ENCODE measurements around the gene SMCO3.
A peak's percentile ranks its signal among the peaks of the same experiment; 100 is the strongest.

SMCO3 gene

GRCh38 chr12:14774906-14775635 lies 38.9 kb downstream of the SMCO3 start:
- Histone ChIP-seq H3K27ac (ENCODE audit: low read depth, low read length) (no peak overlapping the region), H3K9ac (ENCODE audit: low read depth, low read length) (peak overlapping the region; percentile 67), H3K36me3 (ENCODE audit: control insufficient read depth, insufficient read depth, low read length) (no peaks in the 10 kb centered on the region), H3K4me3 (ENCODE audit: low read depth, low read length) (peak overlapping the region; percentile 88), H3K27me3 (ENCODE audit: control insufficient read depth, insufficient read depth, low read length) (0 out of 2 replicates have a peak, but pooled peaks cover 4% of the 10 kb centered on the region), H3K9me3 (ENCODE audit: control insufficient read depth, insufficient read depth, low read length) (no peaks in the 10 kb centered on the region), H3K4me1 (ENCODE audit: control insufficient read depth, insufficient read depth, low read length) (peaks cover 24% of the 10 kb centered on the region)

DNA sequence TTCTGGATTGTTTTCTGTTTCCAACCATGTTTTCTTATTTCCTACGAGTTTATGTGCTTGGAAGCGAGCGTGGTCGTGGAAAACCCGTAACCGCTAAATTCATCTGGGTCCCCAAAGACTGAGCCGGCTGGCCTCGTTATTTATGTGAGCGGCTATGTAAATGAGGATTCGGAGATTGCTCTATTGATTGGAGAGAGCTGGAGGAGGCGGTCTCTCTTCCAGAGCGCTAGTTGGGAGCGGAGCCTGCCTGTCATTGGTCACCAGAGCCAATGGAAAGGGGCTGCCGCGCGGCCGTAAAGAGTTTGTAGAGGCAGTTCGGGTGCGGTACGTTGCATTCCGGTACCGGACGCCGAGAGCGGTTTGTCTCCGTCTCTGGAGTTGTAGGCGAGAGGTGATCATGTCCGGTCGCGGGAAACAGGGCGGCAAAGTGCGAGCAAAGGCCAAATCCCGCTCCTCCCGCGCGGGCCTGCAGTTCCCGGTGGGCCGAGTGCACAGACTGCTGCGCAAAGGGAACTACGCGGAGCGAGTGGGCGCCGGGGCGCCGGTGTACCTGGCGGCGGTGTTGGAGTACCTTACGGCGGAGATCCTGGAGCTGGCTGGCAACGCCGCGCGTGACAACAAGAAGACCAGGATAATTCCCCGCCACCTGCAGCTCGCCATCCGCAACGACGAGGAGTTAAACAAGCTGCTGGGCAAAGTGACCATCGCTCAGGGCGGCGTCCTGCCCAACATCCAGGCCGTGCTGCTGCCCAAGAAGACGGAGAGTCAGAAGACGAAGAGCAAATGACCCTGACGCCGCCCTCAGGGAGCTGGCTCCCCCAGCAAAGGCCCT lies 39.7 kb downstream of the SMCO3 start:
- Histone ChIP-seq H3K36me3 (ENCODE audit: control insufficient read depth, insufficient read depth, low read length) (no peaks in the 10 kb centered on the region), H3K9ac (ENCODE audit: low read depth, low read length) (peak overlapping the region; percentile 67), H3K4me3 (ENCODE audit: low read depth, low read length) (peak overlapping the region; percentile 88), H3K27me3 (ENCODE audit: control insufficient read depth, insufficient read depth, low read length) (0 out of 2 replicates have a peak, but pooled peaks cover 4% of the 10 kb centered on the region), H3K9me3 (ENCODE audit: control insufficient read depth, insufficient read depth, low read length) (no peaks in the 10 kb centered on the region), H3K27ac (ENCODE audit: low read depth, low read length) (peak overlapping the region; percentile 60), H3K4me1 (ENCODE audit: control insufficient read depth, insufficient read depth, low read length) (peaks cover 24% of the 10 kb centered on the region)

DNA sequence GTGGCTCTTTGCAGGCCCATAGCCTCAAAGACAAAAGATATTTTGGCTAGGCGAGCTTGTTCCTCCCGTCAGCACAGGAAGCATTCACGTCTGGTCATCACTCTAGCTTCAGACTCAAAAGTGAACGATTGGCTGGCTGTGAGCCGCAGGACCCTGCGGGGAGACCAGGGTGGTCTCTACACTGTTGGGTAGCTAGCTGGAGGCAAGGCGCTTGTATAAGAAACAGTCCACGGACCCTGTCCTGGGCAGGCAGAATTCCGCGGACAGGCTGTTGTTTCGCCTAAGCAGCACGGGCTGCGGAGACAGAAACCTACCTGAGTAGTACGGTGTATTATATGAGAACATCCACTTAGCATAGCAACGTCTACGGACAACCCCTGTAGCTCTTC lies 40.3 kb downstream of the SMCO3 start:
- peak overlapping the region; percentile 52 for H3K9ac ChIP-seq (ENCODE audit: low read depth, low read length)
- H3K9me3 ChIP-seq (ENCODE audit: control insufficient read depth, insufficient read depth, low read length), result no peaks in the 10 kb centered on the region
- peak overlapping the region; percentile 88 for H3K4me3 ChIP-seq (ENCODE audit: low read depth, low read length)
- peak overlapping the region; percentile 62 for H3K27ac ChIP-seq (ENCODE audit: low read depth, low read length)
- 0 out of 2 replicates have a peak, but pooled peaks cover 4% of the 10 kb centered on the region for H3K27me3 ChIP-seq (ENCODE audit: control insufficient read depth, insufficient read depth, low read length)
- no peaks in the 10 kb centered on the region for H3K36me3 ChIP-seq (ENCODE audit: control insufficient read depth, insufficient read depth, low read length)
- H3K4me1 ChIP-seq (ENCODE audit: control insufficient read depth, insufficient read depth, low read length), result peaks cover 24% of the 10 kb centered on the region

DNA sequence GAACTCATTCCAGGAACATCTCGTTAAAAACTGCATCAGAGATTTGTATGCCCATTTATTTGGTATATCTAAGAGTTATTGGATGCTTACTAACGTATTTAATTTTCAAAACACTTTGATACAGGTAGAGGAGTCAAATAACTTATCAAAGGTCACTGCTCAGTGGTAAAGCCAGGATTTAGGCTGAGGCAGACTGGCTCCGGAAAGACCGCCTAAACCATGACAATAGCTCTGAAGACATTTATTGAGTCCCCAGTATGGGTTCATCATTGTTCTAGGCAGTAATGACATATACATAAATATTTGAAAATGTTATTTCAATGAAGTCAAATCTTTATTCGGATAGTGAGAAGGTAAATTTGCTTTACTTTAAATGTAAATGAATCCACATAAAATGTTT lies 41.0 kb downstream of the SMCO3 start:
- H3K27me3 ChIP-seq (ENCODE audit: control insufficient read depth, insufficient read depth, low read length), result 0 out of 2 replicates have a peak, but pooled peaks cover 4% of the 10 kb centered on the region
- H3K4me1 ChIP-seq (ENCODE audit: control insufficient read depth, insufficient read depth, low read length), result peaks cover 24% of the 10 kb centered on the region
- no peaks in the 10 kb centered on the region for H3K9me3 ChIP-seq (ENCODE audit: control insufficient read depth, insufficient read depth, low read length)
- H3K4me3 ChIP-seq (ENCODE audit: low read depth, low read length), result peak overlapping the region; percentile 88
- no peaks in the 10 kb centered on the region for H3K36me3 ChIP-seq (ENCODE audit: control insufficient read depth, insufficient read depth, low read length)
- no peak overlapping the region for H3K9ac ChIP-seq (ENCODE audit: low read depth, low read length)
- H3K27ac ChIP-seq (ENCODE audit: low read depth, low read length), result no peak overlapping the region

DNA sequence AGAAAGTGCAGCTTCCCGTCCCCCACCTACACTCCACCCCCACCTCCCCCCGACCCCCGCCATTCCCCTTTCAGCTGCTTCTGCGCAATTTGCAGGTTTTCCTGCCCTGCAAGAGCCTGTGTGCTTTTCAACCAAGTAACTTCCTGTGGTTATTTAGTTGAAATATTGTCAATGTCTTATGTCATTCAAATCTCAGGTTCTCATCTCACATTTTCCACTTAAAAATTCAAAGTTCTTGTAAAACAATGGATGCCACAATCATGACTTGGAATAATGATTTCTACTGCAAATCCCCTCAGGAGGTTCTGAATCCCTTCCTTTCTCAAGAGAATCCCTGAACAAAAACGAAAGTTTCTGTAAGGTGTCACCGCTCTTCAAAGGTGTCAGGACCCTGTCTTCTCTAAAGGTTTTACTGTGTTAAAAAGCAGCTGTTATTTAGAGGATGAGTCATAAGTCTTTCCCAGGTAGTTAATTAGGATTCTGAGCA lies 42.3 kb downstream of the SMCO3 start:
- Histone ChIP-seq H3K9ac (ENCODE audit: low read depth, low read length) (peak overlapping the region; percentile 98), H3K4me1 (ENCODE audit: control insufficient read depth, insufficient read depth, low read length) (peaks cover 15% of the 10 kb centered on the region), H3K4me3 (ENCODE audit: low read depth, low read length) (peak overlapping the region; percentile 84), H3K36me3 (ENCODE audit: control insufficient read depth, insufficient read depth, low read length) (peaks cover 8% of the 10 kb centered on the region; the same call in 1 of the 2 replicates), H3K27me3 (ENCODE audit: control insufficient read depth, insufficient read depth, low read length) (0 out of 2 replicates have a peak, but pooled peaks cover 4% of the 10 kb centered on the region), H3K27ac (ENCODE audit: low read depth, low read length) (peak overlapping the region; percentile 94), H3K9me3 (ENCODE audit: control insufficient read depth, insufficient read depth, low read length) (no peaks in the 10 kb centered on the region)

DNA sequence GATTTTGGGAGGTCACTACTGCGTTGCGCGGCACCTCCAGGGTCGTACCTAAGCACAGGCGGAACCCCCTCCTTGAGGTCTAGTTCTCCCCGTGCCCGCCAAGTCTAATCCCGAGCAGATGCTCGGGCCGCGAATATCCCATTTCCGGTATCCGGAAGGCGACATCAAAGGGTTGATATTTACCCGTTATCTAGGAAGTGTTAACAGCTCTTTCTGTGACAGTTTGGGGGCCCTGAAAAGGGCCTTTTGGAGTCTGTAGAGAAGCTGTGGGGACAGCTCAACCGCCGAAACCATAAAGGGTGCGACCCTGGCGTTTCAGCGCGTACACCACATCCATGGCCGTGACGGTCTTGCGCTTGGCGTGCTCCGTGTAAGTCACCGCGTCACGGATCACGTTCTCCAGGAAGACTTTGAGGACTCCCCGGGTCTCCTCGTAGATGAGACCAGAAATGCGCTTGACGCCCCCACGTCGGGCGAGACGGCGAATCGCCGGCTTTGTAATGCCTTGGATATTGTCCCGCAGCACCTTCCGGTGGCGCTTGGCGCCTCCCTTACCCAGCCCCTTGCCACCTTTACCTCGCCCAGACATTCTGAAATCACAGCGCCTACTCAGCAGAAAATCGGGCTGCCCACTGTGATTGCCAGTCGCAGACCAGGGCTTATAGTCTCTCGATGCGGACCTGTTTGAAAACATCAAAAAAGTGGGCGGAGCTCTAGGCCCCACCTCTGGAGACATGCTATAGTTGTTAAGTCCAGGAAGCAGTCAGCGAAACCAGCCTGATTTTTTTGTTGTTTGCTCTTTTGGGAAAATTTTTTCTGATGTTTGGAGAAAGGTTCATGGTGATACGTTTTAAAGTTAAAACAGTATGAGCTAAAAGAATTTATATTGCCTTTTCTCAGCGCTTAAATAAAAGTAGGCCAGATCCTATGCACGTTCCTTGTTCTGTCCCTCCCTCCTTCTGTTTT lies 43.2 kb downstream of the SMCO3 start:
- peaks cover 8% of the 10 kb centered on the region; the same call in 1 of the 2 replicates for H3K36me3 ChIP-seq (ENCODE audit: control insufficient read depth, insufficient read depth, low read length)
- H3K9ac ChIP-seq (ENCODE audit: low read depth, low read length), result peak overlapping the region; percentile 98
- peak overlapping the region; percentile 84 for H3K4me3 ChIP-seq (ENCODE audit: low read depth, low read length)
- H3K27ac ChIP-seq (ENCODE audit: low read depth, low read length), result peak overlapping the region; percentile 94
- H3K4me1 ChIP-seq (ENCODE audit: control insufficient read depth, insufficient read depth, low read length), result peaks cover 12% of the 10 kb centered on the region
- 0 out of 2 replicates have a peak, but pooled peaks cover 4% of the 10 kb centered on the region for H3K27me3 ChIP-seq (ENCODE audit: control insufficient read depth, insufficient read depth, low read length)
- no peaks in the 10 kb centered on the region for H3K9me3 ChIP-seq (ENCODE audit: control insufficient read depth, insufficient read depth, low read length)

GRCh38 chr12:14769969-14770495 lies 44.0 kb downstream of the SMCO3 start:
- Histone ChIP-seq H3K27ac (ENCODE audit: low read depth, low read length) (peak overlapping the region; percentile 94), H3K9me3 (ENCODE audit: control insufficient read depth, insufficient read depth, low read length) (peaks cover 4% of the 10 kb centered on the region; the same call in 1 of the 2 replicates), H3K27me3 (ENCODE audit: control insufficient read depth, insufficient read depth, low read length) (no peaks in the 10 kb centered on the region), H3K9ac (ENCODE audit: low read depth, low read length) (peak overlapping the region; percentile 98), H3K36me3 (ENCODE audit: control insufficient read depth, insufficient read depth, low read length) (peaks cover 8% of the 10 kb centered on the region; the same call in 1 of the 2 replicates), H3K4me1 (ENCODE audit: control insufficient read depth, insufficient read depth, low read length) (peaks cover 7% of the 10 kb centered on the region), H3K4me3 (ENCODE audit: low read depth, low read length) (peak overlapping the region; percentile 84)

GRCh38 chr12:14769466-14769968 lies 44.5 kb downstream of the SMCO3 start:
- Histone ChIP-seq H3K9me3 (ENCODE audit: control insufficient read depth, insufficient read depth, low read length) (peaks cover 4% of the 10 kb centered on the region; the same call in 1 of the 2 replicates), H3K27me3 (ENCODE audit: control insufficient read depth, insufficient read depth, low read length) (no peaks in the 10 kb centered on the region), H3K9ac (ENCODE audit: low read depth, low read length) (peak overlapping the region; percentile 98), H3K36me3 (ENCODE audit: control insufficient read depth, insufficient read depth, low read length) (peaks cover 8% of the 10 kb centered on the region; the same call in 1 of the 2 replicates), H3K4me3 (ENCODE audit: low read depth, low read length) (peak overlapping the region; percentile 84), H3K4me1 (ENCODE audit: control insufficient read depth, insufficient read depth, low read length) (peaks cover 7% of the 10 kb centered on the region), H3K27ac (ENCODE audit: low read depth, low read length) (peak overlapping the region; percentile 94)

- Histone ChIP-seq H3K4me1 (ENCODE audit: control insufficient read depth, insufficient read depth, low read length) (peaks cover 7% of the 10 kb centered on the region), H3K27me3 (ENCODE audit: control insufficient read depth, insufficient read depth, low read length) (no peaks in the 10 kb centered on the region), H3K36me3 (ENCODE audit: control insufficient read depth, insufficient read depth, low read length) (peaks cover 8% of the 10 kb centered on the region; the same call in 1 of the 2 replicates), H3K4me3 (ENCODE audit: low read depth, low read length) (peak overlapping the region; percentile 84), H3K9ac (ENCODE audit: low read depth, low read length) (peak overlapping the region; percentile 98), H3K27ac (ENCODE audit: low read depth, low read length) (peak overlapping the region; percentile 94), H3K9me3 (ENCODE audit: control insufficient read depth, insufficient read depth, low read length) (peaks cover 4% of the 10 kb centered on the region; the same call in 1 of the 2 replicates)
Measured at GRCh38 chr12:14768823-14769405, 45.1 kb downstream of the SMCO3 start.
